Measurements from ENCODE around the gene TRIM68. TPM values are rescaled to one million over a fixed set of nuclear protein-coding genes. Genes with fewer than 3 reads are reported as not detected.
A peak's percentile ranks its signal among the peaks of the same experiment; 100 is the strongest.

Gene TRIM68
- total and polyA plus RNA-seq, 2 of the 13 experiments (the other 11 are each of a cell fraction or from before 2014, with no cell fraction given) = not detected

DNA sequence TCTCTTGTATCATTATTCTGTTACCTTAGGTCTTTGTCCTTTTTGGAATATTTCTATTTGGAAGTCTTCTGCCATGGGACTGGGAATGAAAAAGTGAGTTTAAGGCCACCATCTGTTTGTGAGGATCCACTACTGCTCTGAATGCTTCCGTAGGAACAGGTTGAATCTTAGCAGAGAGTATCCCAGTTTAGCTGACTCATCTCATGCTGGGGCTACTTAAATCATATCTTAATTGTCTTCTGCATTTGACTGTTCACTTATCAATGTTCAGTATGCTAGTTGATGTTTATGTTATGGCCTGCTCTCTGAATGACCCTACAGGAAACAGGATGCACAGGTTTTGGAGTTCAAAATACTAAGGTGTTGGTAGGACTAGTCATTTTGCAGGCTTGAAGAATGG lies 27.9 kb downstream of the TRIM68 start:
- Histone ChIP-seq H3K36me3 (replicated peaks in 1 of 2; ENCODE audit: control insufficient read depth in 1 of 2, insufficient read depth in 2 of 2, low read length in 2 of 2) (no peaks in the 10 kb centered on the region), H2AFZ (ENCODE audit: low read length) (no peak overlapping the region), H4K20me1 (ENCODE audit: insufficient read depth, low read length) (no peaks in the 10 kb centered on the region), H3K4me3 (replicated peaks in 1 of 3; ENCODE audit: insufficient read depth in 1 of 3, low read depth in 2 of 3, low read length in 3 of 3) (no peak overlapping the region), H3K79me2 (ENCODE audit: insufficient read depth, low read length) (no peaks in the 10 kb centered on the region), H3K9ac (ENCODE audit: insufficient read depth, low read depth, low read length) (no peak overlapping the region), H3K27me3 (ENCODE audit: control insufficient read depth in 1 of 2, insufficient read depth in 2 of 2, low read length in 2 of 2) (peaks cover 0 to 26% of the 10 kb centered on the region in 2 experiments; a peak in 2 of 5 replicates), H3K4me2 (ENCODE audit: low read depth, low read length) (no peak overlapping the region), H3K9me3 (ENCODE audit: low read length) (no peaks in the 10 kb centered on the region), H3K4me1 (ENCODE audit: insufficient read depth, low read length) (no peaks in the 10 kb centered on the region), H3K27ac (ENCODE audit: extremely low read length, insufficient read depth, low read length) (no peak overlapping the region)
- in situ Hi-C loops (cut with HindIII; ENCODE audit: extremely low pct_ligation_motif_present, low pct_unique_long_range_greater_than_20kb) (no loop called here), intact Hi-C loops (cut with micrococcal nuclease; ENCODE audit: unreplicated experiment) (no loop called here)
- ChIA-PET POLR2A (no interaction called here), CTCF (ENCODE audit: low intra/inter-chr PET ratio, low total read pairs) (no interaction called here)
- 0% methylated on average over 1 of the region's 1 CpG for whole genome bisulfite sequencing (ENCODE audit: low lambda C conversion rate)
- DNase-seq (ENCODE audit: low spot score) (no peak), ATAC-seq (no peak), FAIRE-seq (no peak)
- no TSS peak for BruUV-seq (replicated peaks)
- no peak for TF ChIP-seq TAF15 (IDR thresholded peaks at IDR 0.05; ENCODE audit: low read depth, low read length, poor library complexity, severe bottlenecking)
- TF ChIP-seq ATF7-NPFF (CRISPR knock-in tag; IDR thresholded peaks at IDR 0.05; ENCODE audit: low read depth) = no peak
- TF ChIP-seq ELF4 (CRISPR knock-in tag; IDR thresholded peaks at IDR 0.05; ENCODE audit: borderline replicate concordance) = no peak
- TF ChIP-seq ZNF138 (CRISPR knock-in tag; IDR thresholded peaks at IDR 0.05; ENCODE audit: low read depth) = no peak
- TF ChIP-seq POLR2AphosphoS2 (IDR thresholded peaks at IDR 0.05; ENCODE audit: low read depth, low read length) = no peak
- no peak for TF ChIP-seq ZFP36L1 (CRISPR knock-in tag; IDR thresholded peaks at IDR 0.05)
- TF ChIP-seq ZNF788 (CRISPR knock-in tag; IDR thresholded peaks at IDR 0.05; ENCODE audit: borderline replicate concordance) = no peak
- TF ChIP-seq HDAC2 (CRISPR knock-in tag; IDR thresholded peaks at IDR 0.05) = no peak

DNA sequence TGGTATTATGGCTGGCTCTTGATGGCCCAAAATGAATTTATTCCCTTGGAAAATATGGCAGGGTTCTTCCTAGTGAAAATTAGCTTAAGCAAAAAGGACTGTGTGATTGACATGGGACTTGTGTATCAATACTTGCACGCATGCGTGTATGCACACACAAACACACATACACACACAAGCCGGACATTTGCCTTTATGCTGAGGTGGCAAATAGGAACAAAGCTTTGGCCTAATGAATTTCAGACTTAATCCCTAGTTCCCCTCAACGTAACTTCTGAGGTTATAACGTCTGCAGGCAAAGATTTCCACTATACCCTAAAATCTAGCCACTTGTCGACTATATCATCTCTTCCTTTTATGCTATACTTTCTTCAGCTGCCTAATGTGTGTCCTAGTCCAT lies 29.4 kb downstream of the TRIM68 start:
- BruUV-seq (replicated peaks) = no TSS peak
- Histone ChIP-seq H3K4me1 (ENCODE audit: insufficient read depth, low read length) (no peaks in the 10 kb centered on the region), H3K4me3 (replicated peaks in 1 of 3; ENCODE audit: insufficient read depth in 1 of 3, low read depth in 2 of 3, low read length in 3 of 3) (no peak overlapping the region), H2AFZ (ENCODE audit: low read length) (no peak overlapping the region), H3K9me3 (ENCODE audit: low read length) (no peaks in the 10 kb centered on the region), H4K20me1 (ENCODE audit: insufficient read depth, low read length) (no peaks in the 10 kb centered on the region), H3K4me2 (ENCODE audit: low read depth, low read length) (no peak overlapping the region), H3K27me3 (ENCODE audit: control insufficient read depth in 1 of 2, insufficient read depth in 2 of 2, low read length in 2 of 2) (peaks cover 0 to 31% of the 10 kb centered on the region in 2 experiments; a peak in 3 of 5 replicates), H3K79me2 (ENCODE audit: insufficient read depth, low read length) (no peaks in the 10 kb centered on the region), H3K27ac (ENCODE audit: extremely low read length, insufficient read depth, low read length) (no peak overlapping the region), H3K9ac (ENCODE audit: insufficient read depth, low read depth, low read length) (no peak overlapping the region), H3K36me3 (replicated peaks in 1 of 2; ENCODE audit: control insufficient read depth in 1 of 2, insufficient read depth in 2 of 2, low read length in 2 of 2) (no peaks in the 10 kb centered on the region)
- TF ChIP-seq MAFF (IDR thresholded peaks at IDR 0.05; ENCODE audit: low read depth, low read length) (peak; percentile 86), MAFK (conservative IDR thresholded peaks at IDR 0.05 in 1 of 2, IDR thresholded peaks at IDR 0.05 in 1 of 2; ENCODE audit: low read length in 2 of 2) (peak; percentile 80 to 90)
- TF ChIP-seq, protein P1, sequence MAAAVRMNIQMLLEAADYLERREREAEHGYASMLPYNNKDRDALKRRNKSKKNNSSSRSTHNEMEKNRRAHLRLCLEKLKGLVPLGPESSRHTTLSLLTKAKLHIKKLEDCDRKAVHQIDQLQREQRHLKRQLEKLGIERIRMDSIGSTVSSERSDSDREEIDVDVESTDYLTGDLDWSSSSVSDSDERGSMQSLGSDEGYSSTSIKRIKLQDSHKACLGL (CRISPR knock-in tag; IDR thresholded peaks at IDR 0.05) = no peak
- ChIA-PET CTCF (ENCODE audit: low intra/inter-chr PET ratio, low total read pairs) (no interaction called here), POLR2A (no interaction called here)
- DNase-seq (ENCODE audit: low spot score) (no peak), ATAC-seq (no peak), FAIRE-seq (no peak)
- intact Hi-C loops (cut with micrococcal nuclease; ENCODE audit: unreplicated experiment) = no loop called here
- WGBS (ENCODE audit: low lambda C conversion rate) = 29% methylated on average over 6 of the region's 6 CpGs
- in situ Hi-C loops (cut with HindIII; ENCODE audit: extremely low pct_ligation_motif_present, low pct_unique_long_range_greater_than_20kb) = no loop called here

All from HepG2 (cell line).